ENCODE measurements around the gene SOHLH1. TPM values are rescaled to one million over a fixed set of nuclear protein-coding genes. Genes with fewer than 3 reads are reported as not detected.

SOHLH1 gene
- total and polyA plus RNA-seq, 4 donors = not detected

- peaks cover 3 to 14% (median 12%) of the 10 kb centered on the region in 3 donors for H3K27me3 ChIP-seq (ENCODE audit: control insufficient read depth in 3 of 3, insufficient read depth in 3 of 3, low read length in 2 of 3)
Measured at GRCh38 chr9:135731454-135731853, 32.2 kb upstream of the SOHLH1 start.

DNA sequence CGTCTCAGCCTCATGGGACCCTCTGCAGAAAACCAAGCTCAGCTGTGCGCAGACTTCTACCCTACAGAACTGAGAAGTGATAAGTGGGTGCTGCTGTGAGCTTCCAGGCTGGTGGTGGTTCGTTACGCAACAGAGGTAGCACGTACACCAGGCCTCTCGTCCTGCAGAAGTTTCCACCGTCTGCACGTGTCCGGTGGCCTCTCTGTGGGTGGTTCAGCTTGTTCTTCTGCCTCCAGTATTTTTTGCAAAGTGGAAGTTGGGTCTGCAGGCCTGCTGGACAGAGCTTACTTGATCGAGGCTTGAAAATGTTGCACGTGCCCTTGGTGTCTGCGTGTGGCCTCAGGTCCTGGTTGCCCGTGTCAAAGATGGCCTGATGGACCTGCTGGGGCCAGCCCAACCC lies 30.2 kb upstream of the SOHLH1 start:
- no peak for ATAC-seq (ENCODE audit: insufficient read depth, low FRiP score)
- Histone ChIP-seq H3K27ac (ENCODE audit: low read depth in 1 of 2, low read length in 1 of 2) (no peak overlapping the region), H3K4me1 (ENCODE audit: control insufficient read depth in 5 of 5, insufficient read depth in 5 of 5, low read length in 5 of 5) (peaks cover 0 to 5% (median 0%) of the 10 kb centered on the region in 5 donors), H3K9ac (ENCODE audit: insufficient read depth in 1 of 2, low read length in 2 of 2) (no peak overlapping the region), H3K9me3 (ENCODE audit: control insufficient read depth in 4 of 4, insufficient read depth in 3 of 4, low read length in 3 of 4) (peaks cover 0 to 12% (median 4%) of the 10 kb centered on the region in 4 donors), H3K4me3 (no peak overlapping the region), H3K27me3 (ENCODE audit: control insufficient read depth in 3 of 3, insufficient read depth in 3 of 3, low read length in 2 of 3) (peaks cover 0 to 4% (median 0%) of the 10 kb centered on the region in 3 donors), H3K36me3 (ENCODE audit: control insufficient read depth in 4 of 4, insufficient read depth in 4 of 4, low read length in 4 of 4) (no peaks in the 10 kb centered on the region)
- TF ChIP-seq, protein P1, sequence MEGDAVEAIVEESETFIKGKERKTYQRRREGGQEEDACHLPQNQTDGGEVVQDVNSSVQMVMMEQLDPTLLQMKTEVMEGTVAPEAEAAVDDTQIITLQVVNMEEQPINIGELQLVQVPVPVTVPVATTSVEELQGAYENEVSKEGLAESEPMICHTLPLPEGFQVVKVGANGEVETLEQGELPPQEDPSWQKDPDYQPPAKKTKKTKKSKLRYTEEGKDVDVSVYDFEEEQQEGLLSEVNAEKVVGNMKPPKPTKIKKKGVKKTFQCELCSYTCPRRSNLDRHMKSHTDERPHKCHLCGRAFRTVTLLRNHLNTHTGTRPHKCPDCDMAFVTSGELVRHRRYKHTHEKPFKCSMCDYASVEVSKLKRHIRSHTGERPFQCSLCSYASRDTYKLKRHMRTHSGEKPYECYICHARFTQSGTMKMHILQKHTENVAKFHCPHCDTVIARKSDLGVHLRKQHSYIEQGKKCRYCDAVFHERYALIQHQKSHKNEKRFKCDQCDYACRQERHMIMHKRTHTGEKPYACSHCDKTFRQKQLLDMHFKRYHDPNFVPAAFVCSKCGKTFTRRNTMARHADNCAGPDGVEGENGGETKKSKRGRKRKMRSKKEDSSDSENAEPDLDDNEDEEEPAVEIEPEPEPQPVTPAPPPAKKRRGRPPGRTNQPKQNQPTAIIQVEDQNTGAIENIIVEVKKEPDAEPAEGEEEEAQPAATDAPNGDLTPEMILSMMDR (IDR thresholded peaks at IDR 0.05; ENCODE audit: control extremely low read depth, extremely low read depth) = no peak
- 62 to 70% methylated on average over 13 of the region's 13 CpGs for WGBS, 2 donors
- peak in 1 of 3 donors; percentile 16 for DNase-seq

More at GRCh38 chr9:135731454-135731853, 32.2 kb upstream of the SOHLH1 start:
- Histone ChIP-seq H3K27ac (ENCODE audit: low read depth in 1 of 2, low read length in 1 of 2) (no peak overlapping the region), H3K9ac (ENCODE audit: insufficient read depth in 1 of 2, low read length in 2 of 2) (no peak overlapping the region), H3K4me1 (ENCODE audit: control insufficient read depth in 5 of 5, insufficient read depth in 5 of 5, low read length in 5 of 5) (no peaks in the 10 kb centered on the region), H3K36me3 (ENCODE audit: control insufficient read depth in 4 of 4, insufficient read depth in 4 of 4, low read length in 4 of 4) (no peaks in the 10 kb centered on the region), H3K4me3 (no peak overlapping the region), H3K9me3 (ENCODE audit: control insufficient read depth in 4 of 4, insufficient read depth in 3 of 4, low read length in 3 of 4) (peaks cover 0 to 12% (median 6%) of the 10 kb centered on the region in 4 donors)
- ATAC-seq (ENCODE audit: insufficient read depth, low FRiP score) = no peak
- TF ChIP-seq, protein P1 (IDR thresholded peaks at IDR 0.05; ENCODE audit: control extremely low read depth, extremely low read depth) = no peak
- WGBS, 2 donors = 90 to 97% methylated on average over 12 of the region's 12 CpGs
- no peak for DNase-seq

DNA sequence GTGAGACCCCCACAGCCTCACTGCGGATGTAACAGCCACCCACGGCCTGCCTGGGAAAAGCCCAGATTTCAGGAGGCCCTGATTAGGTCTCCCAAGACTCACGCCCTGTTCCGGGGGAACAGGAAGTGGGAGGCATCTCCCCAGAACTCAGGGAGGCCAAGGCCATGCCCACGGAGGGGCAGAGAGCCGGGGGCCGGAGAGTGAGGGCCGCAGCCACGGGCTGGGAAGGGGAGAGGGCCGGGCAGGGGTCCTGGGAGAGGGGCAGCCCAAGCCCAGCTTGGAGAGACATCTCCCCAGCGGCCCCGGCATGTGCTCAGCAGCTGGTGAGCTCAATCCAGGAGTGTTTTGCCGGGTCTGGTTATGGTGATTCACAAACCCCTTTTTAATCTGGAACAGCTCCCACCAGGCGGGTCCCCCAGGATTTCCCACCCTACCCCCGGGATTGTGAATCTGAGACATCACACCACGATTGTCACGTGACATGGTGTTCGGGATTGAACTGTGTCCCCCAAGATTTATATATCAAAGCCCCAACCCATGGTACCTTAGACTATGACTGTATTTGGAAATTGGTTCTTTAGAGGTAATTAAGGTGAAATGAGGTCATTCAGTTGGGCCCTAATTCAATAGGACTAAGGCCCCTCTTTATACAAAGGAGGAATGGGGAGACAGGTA lies 29.3 kb upstream of the SOHLH1 start:
- peaks cover 0 to 4% (median 0%) of the 10 kb centered on the region in 3 donors for H3K27me3 ChIP-seq (ENCODE audit: control insufficient read depth in 3 of 3, insufficient read depth in 3 of 3, low read length in 2 of 3)
- no peak overlapping the region for H3K9ac ChIP-seq (ENCODE audit: insufficient read depth in 1 of 2, low read length in 2 of 2)
- H3K4me3 ChIP-seq = no peak overlapping the region
- peaks cover 0 to 12% (median 4%) of the 10 kb centered on the region in 4 donors for H3K9me3 ChIP-seq (ENCODE audit: control insufficient read depth in 4 of 4, insufficient read depth in 3 of 4, low read length in 3 of 4)
- TF ChIP-seq, protein P1 (IDR thresholded peaks at IDR 0.05; ENCODE audit: control extremely low read depth, extremely low read depth) = no peak
- peaks cover 0 to 5% (median 0%) of the 10 kb centered on the region in 5 donors for H3K4me1 ChIP-seq (ENCODE audit: control insufficient read depth in 5 of 5, insufficient read depth in 5 of 5, low read length in 5 of 5)
- no peak for DNase-seq
- no peak for ATAC-seq (ENCODE audit: insufficient read depth, low FRiP score)
- WGBS, 2 donors = 60 to 62% methylated on average over 18 of the region's 18 CpGs
- H3K27ac ChIP-seq (ENCODE audit: low read depth in 1 of 2, low read length in 1 of 2) = no peak overlapping the region
- H3K36me3 ChIP-seq (ENCODE audit: control insufficient read depth in 4 of 4, insufficient read depth in 4 of 4, low read length in 4 of 4) = no peaks in the 10 kb centered on the region

Measured in lung (tissue), 12 donors.